Mesenchymal stem cell (in vitro differentiated cells and primary cell): ENCODE data around the gene RRAS2.
A peak's percentile ranks its signal among the peaks of the same experiment; 100 is the strongest.
"Not testable (repeated sequence)": the region's sequence is repeated elsewhere in the genome, so short reads cannot be mapped to it uniquely, and the experiment has no call there.

Experiments
- DNase-seq: peaks from one replicate; pipeline ENCODE4 v3.0.0-alpha.2; 2013
- H2AFZ ChIP-seq: one replicate; pipeline ENCODE4 v1.6.1; 2013; ENCODE audit warnings: low read depth, mild to moderate bottlenecking, control low read depth, inconsistent platforms, low read length, moderate library complexity
- H2AK5ac ChIP-seq: 2 replicates; pipeline ENCODE4 v1.6.1; 2013; ENCODE audit warnings: low read length, moderate library complexity, mild to moderate bottlenecking, inconsistent platforms; ENCODE audit not compliant: severe bottlenecking
- H2BK120ac ChIP-seq: one replicate; pipeline ENCODE4 v1.6.1; 2013; ENCODE audit warnings: low read depth, mild to moderate bottlenecking, inconsistent platforms, low read length, moderate library complexity
- H2BK12ac ChIP-seq, 2 experiments: one replicate each; pipeline ENCODE4 v1.6.1; 2013; ENCODE audit warnings: inconsistent platforms in 2 of 2, low read length in 2 of 2, mild to moderate bottlenecking in 2 of 2, moderate library complexity in 2 of 2, control low read depth in 1 of 2
- H2BK15ac ChIP-seq: one replicate; pipeline ENCODE4 v1.6.1; 2013; ENCODE audit warnings: mild to moderate bottlenecking, low read depth, inconsistent platforms; ENCODE audit not compliant: poor library complexity, severe bottlenecking
- H2BK5ac ChIP-seq: 2 replicates; pipeline ENCODE4 v1.6.1; 2013; ENCODE audit warnings: low read depth, mild to moderate bottlenecking, low read length, control low read depth, inconsistent platforms; ENCODE audit not compliant: poor library complexity, severe bottlenecking
- H3K14ac ChIP-seq, 2 experiments: one replicate each; pipeline ENCODE4 v1.6.1; 2013; ENCODE audit warnings: inconsistent platforms in 2 of 2, low read length in 2 of 2, control low read depth in 1 of 2, mild to moderate bottlenecking in 1 of 2, moderate library complexity in 1 of 2
- H3K18ac ChIP-seq, 2 experiments: one replicate each; pipeline ENCODE4 v1.6.1; 2013; ENCODE audit warnings: inconsistent platforms in 2 of 2, low read length in 2 of 2, control low read depth in 1 of 2, low read depth in 1 of 2, mild to moderate bottlenecking in 1 of 2
- H3K23ac ChIP-seq, 2 experiments: one replicate each; pipeline ENCODE4 v1.6.1; 2013; ENCODE audit warnings: inconsistent platforms in 2 of 2, low read length in 2 of 2, mild to moderate bottlenecking in 2 of 2, moderate library complexity in 2 of 2, control low read depth in 1 of 2
- H3K27ac ChIP-seq: 2 replicates; pipeline ENCODE4 v1.5.1; 2013; ENCODE audit warnings: mild to moderate bottlenecking, moderate library complexity, low read length, control low read depth, inconsistent platforms; ENCODE audit not compliant: poor library complexity, severe bottlenecking
- H3K27me3 ChIP-seq, 2 experiments: 2 replicates each; pipeline versions ENCODE4 v1.6.1 to v1.7.0; 2013; ENCODE audit warnings: low read length in 2 of 2, mild to moderate bottlenecking in 2 of 2, moderate library complexity in 2 of 2, control low read depth in 1 of 2, inconsistent platforms in 1 of 2; ENCODE audit not compliant: control insufficient read depth in 1 of 2, insufficient read depth in 1 of 2
- H3K36me3 ChIP-seq, 2 experiments: 2 replicates each; pipeline versions ENCODE4 v1.6.1 to v1.7.0; 2013; ENCODE audit warnings: low read length in 2 of 2, control low read depth in 1 of 2, inconsistent platforms in 1 of 2, low read depth in 1 of 2, mild to moderate bottlenecking in 1 of 2; ENCODE audit not compliant: insufficient read depth in 2 of 2, control insufficient read depth in 1 of 2
- H3K4ac ChIP-seq, 2 experiments: one replicate each; pipeline ENCODE4 v1.6.1; 2013; ENCODE audit warnings: inconsistent platforms in 2 of 2, low read length in 2 of 2, mild to moderate bottlenecking in 2 of 2, moderate library complexity in 2 of 2, control low read depth in 1 of 2, low read depth in 1 of 2
- H3K4me1 ChIP-seq: 2 replicates; pipeline ENCODE4 v1.6.1; 2013; ENCODE audit warnings: low read depth, low read length, control low read depth; ENCODE audit not compliant: control insufficient read depth, insufficient read depth
- H3K4me2 ChIP-seq: 2 replicates; pipeline ENCODE4 v1.6.1; 2013; ENCODE audit warnings: low read length, mild to moderate bottlenecking, inconsistent platforms; ENCODE audit not compliant: poor library complexity, severe bottlenecking
- H3K4me3 ChIP-seq, 2 experiments: 2 replicates each; pipeline versions ENCODE4 v1.5.1 to v1.7.0; 2013; ENCODE audit warnings: low read length in 2 of 2, mild to moderate bottlenecking in 2 of 2, control low read depth in 1 of 2, low read depth in 1 of 2; ENCODE audit not compliant: insufficient read depth in 1 of 2
- H3K79me1 ChIP-seq: replicated peaks from 2 replicates; pipeline ENCODE4 v1.6.1; 2013; ENCODE audit warnings: mild to moderate bottlenecking, control low read depth, low read length, inconsistent platforms; ENCODE audit not compliant: poor library complexity, severe bottlenecking
- H3K9ac ChIP-seq: 2 replicates; pipeline ENCODE4 v1.7.0; 2013; ENCODE audit warnings: mild to moderate bottlenecking, low read length, moderate library complexity
- H3K9me3 ChIP-seq: 2 replicates; pipeline ENCODE4 v1.7.0; 2013; ENCODE audit warnings: mild to moderate bottlenecking, low read length; ENCODE audit not compliant: control insufficient read depth
- H4K8ac ChIP-seq: one replicate; pipeline ENCODE4 v1.6.1; 2013; ENCODE audit warnings: inconsistent platforms, mild to moderate bottlenecking, low read length, moderate library complexity
- H4K91ac ChIP-seq: one replicate; pipeline ENCODE4 v1.6.1; 2013; ENCODE audit warnings: mild to moderate bottlenecking, low read length, inconsistent platforms
- WGBS: methylation state at CpG from one replicate; pipeline ENCODE4 v1.1.7; 2013; ENCODE audit warnings: mixed read lengths; 5-methylcytosine and 5-hydroxymethylcytosine counted together

The RRAS2 gene

DNA sequence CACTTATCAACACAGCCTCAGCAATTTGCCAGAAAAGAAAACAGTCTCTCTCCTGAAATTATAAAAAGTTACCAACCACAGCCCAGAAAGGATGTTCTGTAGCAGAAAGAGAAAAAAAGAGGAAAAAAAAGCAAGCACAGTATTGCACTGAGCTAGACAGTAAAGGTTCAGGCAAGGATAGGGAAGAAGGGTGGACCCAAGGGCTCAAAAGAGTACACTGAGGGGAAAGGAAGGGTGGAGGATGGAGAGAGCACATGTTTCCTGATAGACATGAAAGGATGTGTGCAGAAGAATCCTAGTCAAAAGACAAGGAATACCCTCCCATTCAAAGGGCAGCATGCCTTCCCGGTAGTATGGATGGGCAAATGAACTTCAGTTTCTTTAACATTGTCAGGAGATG, 59.1 kb downstream of the RRAS2 start:
- Histone ChIP-seq H3K18ac (no peak overlapping the region), H4K8ac (no peak overlapping the region), H3K27me3 (no peaks in the 10 kb centered on the region), H3K79me1 (no peaks in the 10 kb centered on the region), H3K4me2 (no peak overlapping the region), H3K4me3 (no peak overlapping the region), H2BK5ac (no peak overlapping the region), H4K91ac (no peak overlapping the region), H2AK5ac (no peak overlapping the region), H2BK12ac (no peak overlapping the region), H3K27ac (peak overlapping the region; percentile 2), H3K9ac (no peak overlapping the region), H3K36me3 (peaks cover 0 to 2% of the 10 kb centered on the region in 2 experiments), H3K9me3 (no peaks in the 10 kb centered on the region), H3K14ac (no peak overlapping the region), H2BK120ac (no peak overlapping the region), H3K23ac (no peak overlapping the region), H2AFZ (no peak overlapping the region), H2BK15ac (no peak overlapping the region), H3K4me1 (peaks cover 6% of the 10 kb centered on the region), H3K4ac (no peak overlapping the region)
- no peak for DNase-seq
- 71% methylated on average over 1 of the region's 1 CpG for WGBS

DNA sequence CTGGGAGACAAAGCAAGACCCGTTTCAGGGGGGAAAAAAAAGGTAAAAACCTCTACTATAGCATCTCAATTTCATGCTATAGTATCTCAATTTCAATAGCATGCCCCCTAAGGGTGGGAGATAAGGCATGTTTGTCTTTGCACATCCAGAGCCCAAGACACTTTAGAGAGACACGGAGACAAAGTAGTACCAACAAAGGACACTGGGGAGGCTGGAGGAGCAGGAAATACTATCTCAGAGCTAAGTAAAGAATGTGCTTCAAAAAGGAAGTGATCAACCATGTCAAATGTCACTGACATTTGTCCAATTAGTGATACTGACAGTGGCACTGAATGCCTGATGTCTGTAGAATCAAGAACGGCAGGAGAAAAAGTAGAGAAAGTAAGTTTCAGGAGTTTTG, 68.6 kb downstream of the RRAS2 start:
- Histone ChIP-seq H2BK15ac (no peak overlapping the region), H3K14ac (no peak overlapping the region), H3K4me2 (no peak overlapping the region), H2AFZ (no peak overlapping the region), H3K23ac (no peak overlapping the region), H2BK120ac (no peak overlapping the region), H3K9me3 (no peaks in the 10 kb centered on the region), H3K27me3 (no peaks in the 10 kb centered on the region), H3K9ac (no peak overlapping the region), H4K8ac (no peak overlapping the region), H2AK5ac (no peak overlapping the region), H3K4me1 (peaks cover 3% of the 10 kb centered on the region), H4K91ac (no peak overlapping the region), H3K18ac (no peak overlapping the region), H3K36me3 (peaks cover 12 to 77% of the 10 kb centered on the region in 2 experiments), H2BK5ac (no peak overlapping the region), H3K79me1 (peaks cover 17% of the 10 kb centered on the region), H3K27ac (no peak overlapping the region), H3K4ac (no peak overlapping the region), H3K4me3 (no peak overlapping the region), H2BK12ac (no peak overlapping the region)
- no peak for DNase-seq
- WGBS, result 80% methylated on average over 2 of the region's 3 CpGs

DNA sequence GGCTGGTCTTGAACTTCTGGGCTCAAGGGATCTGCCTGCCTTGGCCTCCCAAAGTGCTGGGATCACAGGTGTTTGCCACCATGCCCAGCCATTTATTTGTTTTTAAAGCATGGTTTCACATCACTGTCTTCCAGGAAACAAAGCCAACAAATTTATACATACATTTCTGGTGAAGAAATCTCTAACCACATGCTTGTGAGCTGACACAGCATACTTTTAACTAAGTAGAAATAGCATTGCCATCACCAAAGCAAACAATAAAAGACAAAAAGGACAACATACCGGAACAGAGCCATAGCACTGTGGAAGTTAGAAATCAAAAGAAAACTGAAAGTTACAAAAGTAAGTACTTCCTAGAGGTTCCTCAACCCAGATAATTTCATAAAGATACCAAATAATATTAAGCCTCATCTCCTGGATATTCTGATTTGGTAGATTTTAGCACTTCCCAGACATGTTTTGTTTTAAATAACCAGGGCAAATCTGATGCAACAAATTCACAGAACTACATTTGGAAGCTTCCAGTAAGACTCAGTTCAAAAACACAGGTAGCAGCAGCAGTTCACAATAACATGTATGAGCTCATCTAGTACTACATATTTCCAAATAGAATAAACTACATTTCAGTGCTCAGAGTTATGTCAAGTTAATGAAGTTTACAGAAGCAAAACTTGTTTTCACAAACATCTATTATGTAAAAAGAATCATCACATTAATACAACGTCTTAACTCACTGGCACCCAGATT, 70.6 kb downstream of the RRAS2 start:
- Histone ChIP-seq H3K27me3 (no peaks in the 10 kb centered on the region), H3K4me3 (no peak overlapping the region), H2BK12ac (no peak overlapping the region), H3K14ac (no peak overlapping the region), H3K18ac (peak overlapping the region in 1 of 2 experiments; percentile 54), H3K23ac (no peak overlapping the region), H4K91ac (no peak overlapping the region), H3K9me3 (no peaks in the 10 kb centered on the region), H2AK5ac (peak overlapping the region; percentile 63), H3K4ac (no peak overlapping the region), H3K9ac (peak overlapping the region; percentile 72), H2BK5ac (peak overlapping the region; percentile 66), H3K79me1 (peaks cover 17% of the 10 kb centered on the region), H3K27ac (peak overlapping the region; percentile 84), H3K4me1 (peaks cover 3% of the 10 kb centered on the region), H2BK120ac (no peak overlapping the region), H4K8ac (no peak overlapping the region), H3K36me3 (peaks cover 14 to 77% of the 10 kb centered on the region in 2 experiments), H2AFZ (no peak overlapping the region), H3K4me2 (no peak overlapping the region), H2BK15ac (no peak overlapping the region)
- WGBS, result 88% methylated on average over 1 of the region's 2 CpGs
- DNase-seq, result peak; percentile 82

DNA sequence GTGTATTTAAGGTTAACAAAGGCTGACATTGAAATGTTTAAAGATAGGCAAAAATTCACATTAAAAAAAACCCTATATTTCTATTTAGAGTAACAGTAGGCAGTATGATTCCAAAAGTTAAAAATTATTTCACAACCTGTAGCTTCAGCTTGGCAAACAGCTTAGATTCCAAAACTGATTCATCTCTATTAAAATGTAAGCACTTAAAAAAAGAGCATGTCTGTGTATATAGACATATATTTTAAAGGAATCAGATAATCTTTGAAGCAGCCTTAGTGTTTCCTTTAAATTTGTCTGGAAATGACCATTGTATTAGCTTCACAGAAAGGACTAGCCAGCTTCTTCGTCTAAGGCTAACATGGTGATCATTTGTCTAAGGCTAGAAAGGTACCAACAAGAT, 80.1 kb downstream of the RRAS2 start:
- not testable (repeated sequence) for H3K9me3 ChIP-seq, H2AFZ ChIP-seq, DNase-seq, H2BK5ac ChIP-seq, H3K4me1 ChIP-seq, H2BK15ac ChIP-seq, H3K27me3 ChIP-seq, H3K18ac ChIP-seq, H2BK12ac ChIP-seq, H3K79me1 ChIP-seq, H2AK5ac ChIP-seq, H3K14ac ChIP-seq, H4K8ac ChIP-seq, H4K91ac ChIP-seq, H3K4ac ChIP-seq, H2BK120ac ChIP-seq, H3K4me3 ChIP-seq, H3K27ac ChIP-seq, H3K4me2 ChIP-seq, H3K23ac ChIP-seq
- Histone ChIP-seq H3K9ac (peak overlapping the region; percentile 47), H3K36me3 (peaks cover 9 to 70% of the 10 kb centered on the region in 2 experiments)
- 100% methylated on average over 1 of the region's 1 CpG for WGBS
